GM18508 (cell line): Measurements from ENCODE around the gene FADS2.

ENCODE experiments used
- ATAC-seq: cut with Tn5 transposase; IDR thresholded peaks from one replicate; pipeline ENCODE4 v1.9.1; 2021; ENCODE audit warnings: moderate number of reproducible peaks; ENCODE audit not compliant: insufficient read depth, unreplicated experiment

Gene FADS2

GRCh38 chr11:61914471-61915171 lies 86.5 kb downstream of the FADS2 start:
- ATAC-seq = no peak

- ATAC-seq = no peak
Observed at GRCh38 chr11:61916737-61917333, 88.7 kb downstream of the FADS2 start.
